Raji (cell line): ENCODE results near the gene ERGIC2.

ENCODE experiments used
- POLR2A ChIP-seq: IDR thresholded peaks from 2 replicates; pipeline ENCODE4 v1.6.1; 2011; ENCODE audit warnings: low read depth, low read length, control low read depth; ENCODE audit not compliant: insufficient read depth

Gene ERGIC2

DNA sequence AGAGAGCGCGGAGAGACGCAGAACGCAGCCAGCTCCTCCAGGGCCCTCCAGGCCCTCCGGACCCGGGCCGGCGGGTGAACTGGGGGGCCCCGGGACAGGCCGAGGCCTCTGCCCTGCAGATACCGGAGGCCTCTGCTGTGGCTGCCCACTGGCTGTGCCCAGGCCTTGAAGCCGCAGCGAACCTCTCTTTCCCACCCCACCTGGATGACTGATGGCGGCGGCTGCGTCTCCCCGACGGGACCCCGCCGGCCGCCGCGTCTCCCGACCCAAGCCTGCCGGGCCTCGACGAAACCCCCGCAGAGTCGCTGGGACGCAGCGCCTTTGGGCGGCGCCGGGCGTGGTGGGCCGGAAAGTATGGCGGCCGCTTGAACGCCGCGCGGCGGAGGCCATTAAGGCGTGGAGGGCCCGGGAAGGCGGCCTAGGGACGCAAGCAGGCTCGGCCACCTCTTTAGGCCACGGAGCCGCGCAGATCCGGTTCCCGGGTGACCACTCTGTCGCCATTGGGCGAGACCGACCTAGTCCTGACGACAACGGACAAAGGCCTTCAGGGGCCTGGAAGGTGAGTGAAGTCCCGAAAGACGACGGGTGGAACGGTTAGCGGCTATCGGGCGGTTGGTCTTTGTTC, 8.4 kb upstream of the ERGIC2 start:
- no peak for TF ChIP-seq POLR2A

DNA sequence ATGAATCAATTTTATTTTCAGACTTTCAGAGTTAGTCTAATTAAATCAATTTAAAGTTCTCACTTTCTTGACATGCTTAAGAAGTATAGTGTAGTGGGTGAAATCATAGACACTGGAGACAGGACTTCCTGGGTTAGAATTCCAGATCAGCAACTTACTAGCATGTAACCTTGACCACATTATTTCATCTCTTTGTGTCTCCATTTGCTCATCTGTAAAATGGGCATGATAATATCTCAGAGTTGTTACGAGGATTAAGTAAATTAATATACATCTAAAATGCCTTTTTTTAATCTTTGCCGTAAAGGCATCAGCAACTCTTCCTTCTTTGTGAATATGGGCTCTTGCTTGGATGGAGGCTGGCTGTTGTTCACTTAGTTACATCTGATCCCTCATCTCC, 1.3 kb upstream of the ERGIC2 start:
- TF ChIP-seq POLR2A = no peak

DNA sequence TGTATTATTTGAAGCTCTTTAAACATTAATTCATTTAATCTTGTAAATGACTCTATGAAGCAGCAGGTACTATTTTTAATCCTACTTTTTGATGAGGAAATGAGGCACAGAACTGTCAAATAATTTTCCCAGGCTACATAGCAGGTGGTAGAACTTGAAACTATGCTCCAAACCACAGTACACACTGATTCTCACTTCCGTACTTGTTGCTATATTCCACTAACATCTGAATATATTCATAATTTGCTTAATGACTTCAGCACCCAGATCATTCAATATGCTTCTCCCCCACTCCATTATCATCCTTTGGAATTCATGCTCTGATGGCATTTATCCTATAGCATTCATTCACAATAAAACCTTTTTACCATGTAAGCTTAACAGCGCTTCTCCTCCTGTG, 4.9 kb downstream of the ERGIC2 start:
- TF ChIP-seq POLR2A = no peak

DNA sequence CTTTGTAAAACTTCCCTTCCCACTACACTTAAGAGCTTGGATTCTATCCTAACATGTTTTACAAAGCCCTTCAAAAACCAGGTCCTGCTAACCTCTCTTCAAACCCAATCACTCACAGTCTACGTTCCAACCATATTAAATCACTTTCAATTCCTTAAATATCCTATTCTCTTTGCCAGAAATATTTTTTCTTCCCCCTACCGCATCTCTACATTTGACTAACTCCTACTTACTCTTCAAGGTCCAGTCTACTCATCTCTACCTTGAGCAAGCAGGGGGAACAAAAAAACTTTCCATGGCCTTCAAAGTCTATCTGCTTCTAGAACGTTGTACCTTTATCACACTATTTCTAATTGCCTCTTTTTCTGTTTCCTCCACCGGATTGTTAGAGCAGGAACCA, 6.1 kb downstream of the ERGIC2 start:
- no peak for TF ChIP-seq POLR2A

DNA sequence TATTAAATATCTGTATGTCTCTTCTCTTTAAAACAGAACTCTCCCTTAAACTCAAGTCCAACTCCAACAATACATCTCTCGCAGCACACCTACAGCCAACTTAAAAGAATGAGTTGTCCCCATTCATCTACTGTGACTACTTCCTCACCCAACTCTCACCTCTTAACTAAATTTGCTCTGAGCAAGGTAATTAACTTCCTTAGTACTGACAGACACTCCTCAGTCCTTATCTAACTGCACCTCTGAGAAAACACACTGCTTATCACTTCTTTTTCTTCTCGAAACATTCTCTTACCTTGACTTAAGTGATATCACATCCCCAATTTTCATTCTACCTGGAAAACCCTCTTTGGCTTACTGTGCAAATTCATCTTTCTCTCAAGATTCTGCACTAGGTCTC, 7.0 kb downstream of the ERGIC2 start:
- no peak for TF ChIP-seq POLR2A

DNA sequence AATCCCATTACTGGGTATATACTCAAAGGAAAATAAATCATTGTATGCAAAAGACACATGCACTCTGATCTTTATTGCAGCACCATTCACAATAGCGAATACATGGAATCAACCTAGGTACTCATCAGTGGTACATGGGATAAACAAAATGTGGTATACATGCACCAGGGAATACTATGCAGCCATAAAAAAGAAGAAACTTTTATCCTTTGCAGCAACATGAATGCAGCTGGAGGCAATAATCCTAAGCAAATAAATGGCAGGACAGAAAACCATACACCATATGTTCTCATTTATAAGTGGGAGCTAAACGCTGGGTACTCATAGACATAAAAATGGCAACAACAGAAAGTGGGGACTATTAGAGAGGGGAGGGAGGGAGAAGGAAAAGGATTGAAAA, 15.9 kb downstream of the ERGIC2 start:
- TF ChIP-seq POLR2A = no peak

DNA sequence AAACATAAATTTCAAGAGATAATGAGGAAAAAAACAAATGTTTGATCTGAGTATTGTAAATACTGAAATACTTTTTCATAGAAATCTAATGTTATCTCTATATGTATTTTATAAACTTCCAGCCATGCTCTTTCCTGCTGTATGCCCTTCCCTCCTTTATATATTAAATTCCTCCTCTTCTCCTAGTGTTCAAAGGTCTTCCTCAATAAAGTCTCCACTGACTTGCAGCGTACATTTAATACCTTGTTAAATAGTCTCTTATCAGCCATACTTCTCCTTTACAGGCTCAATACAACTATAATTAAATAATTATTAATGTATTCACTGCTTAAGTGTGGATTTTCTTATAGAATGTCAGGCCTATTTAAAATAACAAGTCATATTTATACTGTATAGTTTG, 26.0 kb downstream of the ERGIC2 start:
- TF ChIP-seq POLR2A = no peak

DNA sequence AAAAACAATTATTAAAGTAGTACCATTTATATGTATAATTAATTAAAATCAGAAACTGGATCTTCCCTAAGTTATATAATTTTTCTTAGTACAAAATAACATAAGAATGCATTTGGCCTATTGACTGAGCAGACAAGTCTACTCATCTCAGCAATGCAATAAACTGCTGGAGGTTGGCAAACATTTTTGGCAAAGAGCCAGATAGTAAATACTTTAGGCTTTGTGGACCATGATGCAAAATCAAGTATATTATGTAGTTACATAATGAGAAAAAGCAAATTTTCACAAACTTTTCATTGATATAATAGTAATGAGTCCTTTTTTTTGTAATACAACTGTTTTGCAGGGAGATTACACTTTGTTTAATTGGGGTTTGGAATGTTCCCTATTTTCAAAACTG, 30.9 kb downstream of the ERGIC2 start:
- TF ChIP-seq POLR2A = no peak

DNA sequence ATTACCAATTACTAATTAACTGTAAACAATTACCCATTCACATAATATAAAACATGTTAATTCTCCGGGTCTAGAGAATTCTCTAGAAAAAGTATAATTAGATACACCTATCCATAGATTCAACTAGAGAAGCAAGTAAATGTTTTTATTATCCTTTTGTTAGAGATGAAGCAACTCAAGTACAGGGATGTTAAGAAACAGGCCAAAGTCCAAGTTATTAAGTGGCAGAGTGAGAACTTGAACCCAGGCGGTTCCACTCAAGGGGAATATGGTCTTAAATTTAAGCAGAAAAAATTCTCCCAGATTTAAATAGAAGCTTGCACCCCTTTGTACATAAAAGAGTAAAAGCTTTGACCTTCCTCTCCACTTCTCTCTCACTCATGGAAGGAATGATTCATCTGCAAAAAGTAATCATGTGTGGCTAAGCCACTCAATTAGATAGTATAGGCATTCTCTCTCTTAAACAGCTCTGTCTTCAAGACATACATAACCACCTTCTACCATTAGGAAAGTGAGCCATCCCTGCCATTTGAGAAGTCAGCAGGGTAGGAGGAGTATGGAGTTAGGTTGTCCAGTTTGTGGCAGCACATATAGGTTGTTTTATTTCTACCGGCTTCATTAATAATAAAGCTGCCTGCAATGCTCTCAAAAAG, 34.1 kb downstream of the ERGIC2 start:
- no peak for TF ChIP-seq POLR2A

DNA sequence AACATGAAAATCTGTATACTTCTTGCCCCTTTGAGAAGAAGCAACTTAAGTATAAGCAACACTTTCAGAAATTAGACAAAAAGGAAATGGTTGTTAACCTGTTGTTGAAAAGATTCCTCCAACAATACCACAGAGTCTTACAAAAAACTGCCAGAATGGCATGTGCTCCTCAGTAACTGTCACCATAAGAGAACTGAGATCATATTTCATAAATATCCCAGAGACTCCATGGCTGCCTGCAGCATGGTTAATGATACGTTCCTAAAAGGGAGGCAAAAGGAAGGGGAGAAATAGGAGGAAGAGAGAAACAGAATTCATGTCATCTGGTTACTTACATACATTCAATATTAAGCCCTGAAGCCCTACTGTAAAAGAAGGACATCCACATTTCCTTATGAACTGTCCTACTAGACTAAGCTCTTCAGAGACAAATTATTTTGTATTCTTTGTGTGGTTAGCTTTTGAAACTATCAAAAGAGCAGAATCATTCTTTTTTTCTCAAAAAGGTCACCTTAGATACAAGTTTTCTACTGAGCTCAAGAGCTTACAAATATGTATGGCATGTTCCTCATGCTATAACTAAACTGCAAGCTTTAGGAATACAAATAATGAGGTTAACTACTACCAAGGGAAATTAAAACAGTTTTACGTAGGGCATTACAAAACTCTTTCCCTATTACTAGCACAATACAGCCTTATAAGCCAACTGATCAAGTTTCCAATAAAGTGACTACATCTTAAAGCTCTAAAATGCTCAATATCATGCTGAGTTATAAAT, 37.8 kb downstream of the ERGIC2 start:
- no peak for TF ChIP-seq POLR2A

DNA sequence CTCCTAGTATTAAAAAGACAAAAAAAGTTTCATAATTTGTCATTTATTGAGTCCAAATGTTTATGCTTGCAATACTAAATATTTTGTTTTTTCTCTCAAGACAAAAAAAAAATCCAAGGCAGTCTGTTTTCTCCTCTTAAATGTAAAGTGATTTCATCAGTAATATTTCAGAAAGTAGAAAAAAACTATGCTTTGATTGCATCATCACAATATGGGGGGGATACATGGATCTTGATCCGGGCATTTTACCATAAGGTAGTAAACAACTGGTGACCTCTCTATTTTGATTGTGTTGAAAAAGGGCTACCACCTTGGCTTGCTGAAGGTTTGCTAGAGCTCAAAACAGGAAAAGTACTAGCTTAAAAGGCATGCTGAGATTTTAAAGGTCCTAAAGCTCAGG, 43.6 kb downstream of the ERGIC2 start:
- no peak for TF ChIP-seq POLR2A

DNA sequence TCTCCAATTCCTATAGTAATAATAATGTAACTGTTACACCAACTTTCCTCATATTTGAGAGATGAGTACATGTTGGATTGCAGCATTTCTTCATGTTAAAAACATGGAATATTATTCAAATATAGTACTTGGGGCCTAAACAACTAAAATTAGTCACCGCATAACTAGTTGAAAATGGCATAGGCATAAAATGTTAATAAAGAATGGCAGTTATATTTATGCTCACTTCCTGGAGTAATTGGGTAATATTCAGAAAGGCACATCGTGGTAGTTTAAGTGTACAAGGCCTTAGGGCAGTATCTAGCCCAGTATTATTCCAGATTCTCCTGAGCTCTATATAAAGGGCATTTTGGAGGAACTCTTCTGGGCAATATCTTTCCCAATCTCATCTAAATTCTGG, 46.0 kb downstream of the ERGIC2 start:
- no peak for TF ChIP-seq POLR2A

DNA sequence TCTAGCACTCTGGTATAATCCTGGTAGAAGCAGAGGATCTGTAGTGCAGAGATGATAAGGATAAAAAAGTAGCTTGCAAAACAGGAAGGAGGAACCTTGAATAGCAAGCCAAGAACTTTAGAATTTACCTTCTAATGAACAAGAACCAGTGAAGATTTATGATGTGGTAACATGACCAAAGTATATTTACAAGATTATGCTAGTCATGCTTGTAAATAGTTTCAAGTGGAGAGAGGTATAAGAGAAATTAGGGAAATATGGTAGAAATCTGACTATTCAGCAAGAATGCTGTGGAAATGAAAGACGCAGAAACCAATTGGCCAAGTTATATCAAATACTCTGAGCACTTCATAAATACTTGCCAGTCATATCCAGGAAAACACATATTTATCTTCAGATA, 47.8 kb downstream of the ERGIC2 start:
- TF ChIP-seq POLR2A = no peak

DNA sequence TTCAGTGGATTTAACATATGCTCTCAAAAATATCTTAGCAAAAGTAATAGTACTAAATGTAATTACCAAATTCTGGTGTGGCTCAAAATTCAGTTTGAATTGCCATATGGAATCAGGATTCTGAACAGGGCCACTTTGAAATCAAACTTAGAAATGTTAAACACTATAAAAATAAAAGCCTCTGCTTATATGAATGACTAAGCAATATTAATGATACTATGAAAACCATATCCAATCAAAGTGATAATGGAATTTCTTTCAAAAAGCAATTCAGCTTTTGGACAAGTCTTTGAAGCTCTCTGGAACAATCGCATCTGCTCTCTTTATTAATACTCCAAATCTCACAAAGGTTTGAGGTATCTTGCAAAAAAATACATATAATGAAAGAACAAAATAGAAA, 51.6 kb downstream of the ERGIC2 start:
- no peak for TF ChIP-seq POLR2A

DNA sequence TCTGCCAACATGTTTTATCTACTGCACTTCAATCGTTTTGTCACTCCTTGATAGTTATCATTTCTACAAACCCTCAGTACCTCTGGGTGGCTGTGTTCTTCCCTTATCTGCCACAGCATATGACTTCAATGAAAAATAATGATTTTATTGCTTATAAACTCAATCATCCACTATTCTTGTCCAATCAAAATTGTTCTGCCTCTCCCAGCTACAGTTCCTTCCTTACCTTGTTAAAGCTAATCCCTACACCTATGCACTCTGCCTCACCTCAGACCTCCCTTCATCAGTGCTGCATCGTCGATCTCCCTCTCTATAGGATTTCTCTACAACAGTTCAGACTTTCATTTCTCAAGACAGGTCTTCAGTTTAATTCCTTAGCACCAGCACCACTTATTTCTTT, 58.8 kb downstream of the ERGIC2 start:
- TF ChIP-seq POLR2A = no peak
